Mucosa of descending colon (tissue), 3 donors: ENCODE data around the gene AMACR. TPM values are rescaled to one million over a fixed set of nuclear protein-coding genes. Genes with fewer than 3 reads are reported as not detected.

ENCODE experiments used
- ATAC-seq: fragments of 200-7000 bp; cut with Tn5 transposase; one replicate; pipeline ENCODE4 v1.9.1; 2020; ENCODE audit warnings: mild to moderate bottlenecking, moderate library complexity
- DNase-seq, 3 donors: peaks; one replicate each; pipeline ENCODE4 v3.0.0-alpha.2; 2020
- H3K36me3 ChIP-seq: fragments of 200-600 bp; one replicate; pipeline ENCODE4 v1.8.0; 2021; ENCODE audit warnings: low read depth, mild to moderate bottlenecking
- H3K4me1 ChIP-seq: fragments of 200-600 bp; one replicate; pipeline ENCODE4 v1.8.0; 2021; ENCODE audit warnings: low read depth, mild to moderate bottlenecking
- H3K4me3 ChIP-seq: fragments of 200-600 bp; one replicate; pipeline ENCODE4 v1.8.0; 2021; ENCODE audit warnings: mild to moderate bottlenecking
- H3K9me3 ChIP-seq: fragments of 200-600 bp; one replicate; pipeline ENCODE4 v1.8.0; 2021; ENCODE audit warnings: mild to moderate bottlenecking
- CTCF ChIP-seq: fragments of 200-600 bp; IDR thresholded peaks from one replicate; pipeline ENCODE4 v1.8.0; 2022; ENCODE audit warnings: antibody characterized with exemption, mild to moderate bottlenecking
- intact Hi-C, 2 donors: fragments of 100-400 bp; cut with DNase I in 1 of 2; cut with micrococcal nuclease in 1 of 2; formaldehyde crosslinking; loops; one replicate each; pipeline versions ENCODE4 v1.11.0 to v1.11.1; 2022; cut with DNase I, micrococcal nuclease
- total RNA-seq, 3 donors: library from RNA; stranded (reverse); fragmentation: NEBNext Ultra II Directional in 2 of 3; extraction: Animal tissue kit (Norgen Biotek cat#: 25700) in 2 of 3; gene quantifications; one replicate each; pipeline versions ENCODE4 v1.2.1 to v1.2.4, GENCODE V29; 2021 to 2023
- donor health status: DM: no; HTN: no; CAD: no; lungs with moderate emphysema.
- donor health status: DM: no; HTN: no; CAD: no.
- donor health status: DM: no; HTN: yes; CAD: no.

AMACR gene
- total RNA-seq, 3 donors from 2014 or later = 36.3 to 111 (median 75.3) TPM

DNA sequence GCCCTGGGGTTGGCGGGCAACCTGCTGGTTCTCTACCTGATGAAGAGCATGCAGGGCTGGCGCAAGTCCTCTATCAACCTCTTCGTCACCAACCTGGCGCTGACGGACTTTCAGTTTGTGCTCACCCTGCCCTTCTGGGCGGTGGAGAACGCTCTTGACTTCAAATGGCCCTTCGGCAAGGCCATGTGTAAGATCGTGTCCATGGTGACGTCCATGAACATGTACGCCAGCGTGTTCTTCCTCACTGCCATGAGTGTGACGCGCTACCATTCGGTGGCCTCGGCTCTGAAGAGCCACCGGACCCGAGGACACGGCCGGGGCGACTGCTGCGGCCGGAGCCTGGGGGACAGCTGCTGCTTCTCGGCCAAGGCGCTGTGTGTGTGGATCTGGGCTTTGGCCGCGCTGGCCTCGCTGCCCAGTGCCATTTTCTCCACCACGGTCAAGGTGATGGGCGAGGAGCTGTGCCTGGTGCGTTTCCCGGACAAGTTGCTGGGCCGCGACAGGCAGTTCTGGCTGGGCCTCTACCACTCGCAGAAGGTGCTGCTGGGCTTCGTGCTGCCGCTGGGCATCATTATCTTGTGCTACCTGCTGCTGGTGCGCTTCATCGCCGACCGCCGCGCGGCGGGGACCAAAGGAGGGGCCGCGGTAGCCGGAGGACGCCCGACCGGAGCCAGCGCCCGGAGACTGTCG, 70.7 kb downstream of the AMACR start:
- DNase-seq (no peak), ATAC-seq (no peak)
- H3K4me3 ChIP-seq = no peak overlapping the region
- no peaks in the 10 kb centered on the region for H3K4me1 ChIP-seq
- intact Hi-C loops = loop anchor here in 1 of 2 donors (10.0 kb wide), 1 partner anchor 502 kb away; no protein-coding TSS in a partner anchor
- TF ChIP-seq CTCF = no peak
- H3K36me3 ChIP-seq = no peaks in the 10 kb centered on the region
- no peaks in the 10 kb centered on the region for H3K9me3 ChIP-seq

DNA sequence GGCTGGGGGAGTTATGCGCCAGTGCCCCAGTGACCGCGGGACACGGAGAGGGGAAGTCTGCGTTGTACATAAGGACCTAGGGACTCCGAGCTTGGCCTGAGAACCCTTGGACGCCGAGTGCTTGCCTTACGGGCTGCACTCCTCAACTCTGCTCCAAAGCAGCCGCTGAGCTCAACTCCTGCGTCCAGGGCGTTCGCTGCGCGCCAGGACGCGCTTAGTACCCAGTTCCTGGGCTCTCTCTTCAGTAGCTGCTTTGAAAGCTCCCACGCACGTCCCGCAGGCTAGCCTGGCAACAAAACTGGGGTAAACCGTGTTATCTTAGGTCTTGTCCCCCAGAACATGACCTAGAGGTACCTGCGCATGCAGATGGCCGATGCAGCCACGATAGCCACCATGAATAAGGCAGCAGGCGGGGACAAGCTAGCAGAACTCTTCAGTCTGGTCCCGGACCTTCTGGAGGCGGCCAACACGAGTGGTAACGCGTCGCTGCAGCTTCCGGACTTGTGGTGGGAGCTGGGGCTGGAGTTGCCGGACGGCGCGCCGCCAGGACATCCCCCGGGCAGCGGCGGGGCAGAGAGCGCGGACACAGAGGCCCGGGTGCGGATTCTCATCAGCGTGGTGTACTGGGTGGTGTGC, 71.4 kb downstream of the AMACR start, which contains the start of gene RXFP3:
RXFP3 (plus strand) TSS at position 6 of the 636 bp plus-strand sequence; CDS start at position 361, 355 bp downstream.
- no peaks in the 10 kb centered on the region for H3K36me3 ChIP-seq
- no peak for TF ChIP-seq CTCF
- H3K4me3 ChIP-seq = no peak within 1 kb of the TSS
- intact Hi-C loops = loop anchor here in 1 of 2 donors (10.0 kb wide), 1 partner anchor 502 kb away; no protein-coding TSS in a partner anchor
- H3K4me1 ChIP-seq = no peaks in the 10 kb centered on the region
- H3K9me3 ChIP-seq = no peaks in the 10 kb centered on the region
- peak in 1 of 3 donors; percentile 44 for DNase-seq
- ATAC-seq = no peak

Other genes starting within 250 kb of the AMACR start
- gene ADAMTS12, start 116.1 kb downstream of the AMACR start, total RNA-seq = 1 to 10 TPM in 1 of 3 donors, under 1 TPM in 2; 0.69 to 2.9 (median 0.72) TPM
- gene RXFP3, start 71.7 kb downstream of the AMACR start, total RNA-seq = not detected
- 1 to 10 TPM in 2 of 3 donors, under 1 TPM in 1; 0.28 to 1.2 (median 1.0) TPM for gene SLC45A2, start 23.4 kb downstream of the AMACR start, total RNA-seq
- gene C1QTNF3, start 35.2 kb upstream of the AMACR start, total RNA-seq = 1 to 10 TPM; 5.3 to 10.0 (median 6.1) TPM